WTC11 (cell line): ENCODE results near the gene KCNH3.
A peak's percentile ranks its signal among the peaks of the same experiment; 100 is the strongest.

Experiments used
- CREB1 ChIP-seq: sonication (generic); formaldehyde crosslinking; IDR thresholded peaks from 2 replicates; pipeline ENCODE4 v1.8.0; 2023; ENCODE audit warnings: mild to moderate bottlenecking, missing genetic modification reagents
- ELF4 ChIP-seq: sonication (generic); formaldehyde crosslinking; IDR thresholded peaks from 2 replicates; pipeline ENCODE4 v1.8.1; 2022; ENCODE audit warnings: low read depth, mild to moderate bottlenecking, moderate library complexity, missing genetic modification reagents
- FOXJ3 ChIP-seq: sonication (generic); formaldehyde crosslinking; IDR thresholded peaks from 2 replicates; pipeline ENCODE4 v1.9.0; 2021; ENCODE audit warnings: missing genetic modification reagents, mild to moderate bottlenecking, borderline replicate concordance
- IRF2 ChIP-seq: sonication (generic); formaldehyde crosslinking; IDR thresholded peaks from 2 replicates; pipeline ENCODE4 v1.8.0; 2022; ENCODE audit warnings: low read depth, missing genetic modification reagents, borderline replicate concordance
- TCF7 ChIP-seq: sonication (generic); formaldehyde crosslinking; IDR thresholded peaks from 2 replicates; pipeline ENCODE4 v1.8.0; 2022; ENCODE audit warnings: mild to moderate bottlenecking, low read depth, missing genetic modification reagents, moderate library complexity
- TF ChIP-seq, protein P1 (sequence below): sonication (generic); formaldehyde crosslinking; IDR thresholded peaks from 2 replicates; pipeline ENCODE4 v1.8.1; 2022; ENCODE audit warnings: mild to moderate bottlenecking, moderate library complexity, missing genetic modification reagents
- TF ChIP-seq, protein P2 (sequence below): sonication (generic); formaldehyde crosslinking; conservative IDR thresholded peaks from 2 replicates; pipeline ENCODE4 v1.8.1; 2022; ENCODE audit warnings: mild to moderate bottlenecking, missing genetic modification reagents
- TF ChIP-seq, protein P3 (sequence below): sonication (generic); formaldehyde crosslinking; IDR thresholded peaks from 2 replicates; pipeline ENCODE4 v1.8.1; 2023; ENCODE audit warnings: mild to moderate bottlenecking, missing genetic modification reagents, moderate library complexity
- TF ChIP-seq, protein P4 (sequence below): fragments of 200-600 bp; IDR thresholded peaks from 2 replicates; pipeline ENCODE4 v1.8.0; 2022; ENCODE audit warnings: antibody characterized with exemption
- TF ChIP-seq, protein P5 (sequence below): sonication (generic); formaldehyde crosslinking; IDR thresholded peaks from 2 replicates; pipeline ENCODE4 v1.8.1; 2022; ENCODE audit warnings: low read depth, missing genetic modification reagents, borderline replicate concordance

DNA sequence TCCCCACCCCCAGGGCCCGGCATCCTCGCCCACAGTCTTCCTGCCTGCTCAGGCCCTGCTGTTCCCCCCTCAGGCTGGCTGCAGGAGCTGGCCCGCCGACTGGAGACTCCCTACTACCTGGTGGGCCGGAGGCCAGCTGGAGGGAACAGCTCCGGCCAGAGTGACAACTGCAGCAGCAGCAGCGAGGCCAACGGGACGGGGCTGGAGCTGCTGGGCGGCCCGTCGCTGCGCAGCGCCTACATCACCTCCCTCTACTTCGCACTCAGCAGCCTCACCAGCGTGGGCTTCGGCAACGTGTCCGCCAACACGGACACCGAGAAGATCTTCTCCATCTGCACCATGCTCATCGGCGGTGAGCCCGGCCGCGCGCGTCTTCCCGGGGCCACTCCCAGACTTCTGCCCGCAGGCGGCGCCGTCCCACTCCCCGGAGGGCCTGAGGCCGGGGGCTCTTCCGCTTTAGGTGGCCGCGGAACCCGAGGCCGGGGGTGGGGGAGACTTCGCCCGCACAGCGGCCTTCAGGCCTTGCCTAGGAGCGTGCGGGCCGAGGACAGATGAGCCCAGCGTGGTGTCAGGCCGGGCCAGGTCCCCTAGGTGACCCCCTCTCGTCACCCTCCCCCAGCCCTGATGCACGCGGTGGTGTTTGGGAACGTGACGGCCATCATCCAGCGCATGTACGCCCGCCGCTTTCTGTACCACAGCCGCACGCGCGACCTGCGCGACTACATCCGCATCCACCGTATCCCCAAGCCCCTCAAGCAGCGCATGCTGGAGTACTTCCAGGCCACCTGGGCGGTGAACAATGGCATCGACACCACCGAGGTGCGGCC is 10.2 kb downstream of the KCNH3 start:
- TF ChIP-seq, protein P1, sequence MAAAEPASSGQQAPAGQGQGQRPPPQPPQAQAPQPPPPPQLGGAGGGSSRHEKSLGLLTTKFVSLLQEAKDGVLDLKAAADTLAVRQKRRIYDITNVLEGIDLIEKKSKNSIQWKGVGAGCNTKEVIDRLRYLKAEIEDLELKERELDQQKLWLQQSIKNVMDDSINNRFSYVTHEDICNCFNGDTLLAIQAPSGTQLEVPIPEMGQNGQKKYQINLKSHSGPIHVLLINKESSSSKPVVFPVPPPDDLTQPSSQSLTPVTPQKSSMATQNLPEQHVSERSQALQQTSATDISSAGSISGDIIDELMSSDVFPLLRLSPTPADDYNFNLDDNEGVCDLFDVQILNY (CRISPR knock-in tag) = no peak
- TF ChIP-seq, protein P2, sequence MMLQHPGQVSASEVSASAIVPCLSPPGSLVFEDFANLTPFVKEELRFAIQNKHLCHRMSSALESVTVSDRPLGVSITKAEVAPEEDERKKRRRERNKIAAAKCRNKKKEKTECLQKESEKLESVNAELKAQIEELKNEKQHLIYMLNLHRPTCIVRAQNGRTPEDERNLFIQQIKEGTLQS = no peak
- TF ChIP-seq, protein P3, sequence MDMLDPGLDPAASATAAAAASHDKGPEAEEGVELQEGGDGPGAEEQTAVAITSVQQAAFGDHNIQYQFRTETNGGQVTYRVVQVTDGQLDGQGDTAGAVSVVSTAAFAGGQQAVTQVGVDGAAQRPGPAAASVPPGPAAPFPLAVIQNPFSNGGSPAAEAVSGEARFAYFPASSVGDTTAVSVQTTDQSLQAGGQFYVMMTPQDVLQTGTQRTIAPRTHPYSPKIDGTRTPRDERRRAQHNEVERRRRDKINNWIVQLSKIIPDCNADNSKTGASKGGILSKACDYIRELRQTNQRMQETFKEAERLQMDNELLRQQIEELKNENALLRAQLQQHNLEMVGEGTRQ (CRISPR knock-in tag) = peak; percentile 19; the same call in 1 of the 2 replicates
- TF ChIP-seq, protein P4, sequence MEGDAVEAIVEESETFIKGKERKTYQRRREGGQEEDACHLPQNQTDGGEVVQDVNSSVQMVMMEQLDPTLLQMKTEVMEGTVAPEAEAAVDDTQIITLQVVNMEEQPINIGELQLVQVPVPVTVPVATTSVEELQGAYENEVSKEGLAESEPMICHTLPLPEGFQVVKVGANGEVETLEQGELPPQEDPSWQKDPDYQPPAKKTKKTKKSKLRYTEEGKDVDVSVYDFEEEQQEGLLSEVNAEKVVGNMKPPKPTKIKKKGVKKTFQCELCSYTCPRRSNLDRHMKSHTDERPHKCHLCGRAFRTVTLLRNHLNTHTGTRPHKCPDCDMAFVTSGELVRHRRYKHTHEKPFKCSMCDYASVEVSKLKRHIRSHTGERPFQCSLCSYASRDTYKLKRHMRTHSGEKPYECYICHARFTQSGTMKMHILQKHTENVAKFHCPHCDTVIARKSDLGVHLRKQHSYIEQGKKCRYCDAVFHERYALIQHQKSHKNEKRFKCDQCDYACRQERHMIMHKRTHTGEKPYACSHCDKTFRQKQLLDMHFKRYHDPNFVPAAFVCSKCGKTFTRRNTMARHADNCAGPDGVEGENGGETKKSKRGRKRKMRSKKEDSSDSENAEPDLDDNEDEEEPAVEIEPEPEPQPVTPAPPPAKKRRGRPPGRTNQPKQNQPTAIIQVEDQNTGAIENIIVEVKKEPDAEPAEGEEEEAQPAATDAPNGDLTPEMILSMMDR = no peak
- TF ChIP-seq IRF2 (CRISPR knock-in tag) (no peak), TCF7 (CRISPR knock-in tag) (no peak; the same call in 1 of the 2 replicates), FOXJ3 (CRISPR knock-in tag) (no peak), CREB1 (CRISPR knock-in tag) (no peak), ELF4 (CRISPR knock-in tag) (no peak)
- TF ChIP-seq, protein P5, sequence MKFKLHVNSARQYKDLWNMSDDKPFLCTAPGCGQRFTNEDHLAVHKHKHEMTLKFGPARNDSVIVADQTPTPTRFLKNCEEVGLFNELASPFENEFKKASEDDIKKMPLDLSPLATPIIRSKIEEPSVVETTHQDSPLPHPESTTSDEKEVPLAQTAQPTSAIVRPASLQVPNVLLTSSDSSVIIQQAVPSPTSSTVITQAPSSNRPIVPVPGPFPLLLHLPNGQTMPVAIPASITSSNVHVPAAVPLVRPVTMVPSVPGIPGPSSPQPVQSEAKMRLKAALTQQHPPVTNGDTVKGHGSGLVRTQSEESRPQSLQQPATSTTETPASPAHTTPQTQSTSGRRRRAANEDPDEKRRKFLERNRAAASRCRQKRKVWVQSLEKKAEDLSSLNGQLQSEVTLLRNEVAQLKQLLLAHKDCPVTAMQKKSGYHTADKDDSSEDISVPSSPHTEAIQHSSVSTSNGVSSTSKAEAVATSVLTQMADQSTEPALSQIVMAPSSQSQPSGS = no peak
